Left forelimb (tissue), 1 donor: Measurements from ENCODE around the gene USP10.

Source experiments
- DNase-seq: peaks from one replicate; pipeline ENCODE4 v3.0.0-alpha.2; 2018; ENCODE audit warnings: low spot score

USP10 gene

DNA sequence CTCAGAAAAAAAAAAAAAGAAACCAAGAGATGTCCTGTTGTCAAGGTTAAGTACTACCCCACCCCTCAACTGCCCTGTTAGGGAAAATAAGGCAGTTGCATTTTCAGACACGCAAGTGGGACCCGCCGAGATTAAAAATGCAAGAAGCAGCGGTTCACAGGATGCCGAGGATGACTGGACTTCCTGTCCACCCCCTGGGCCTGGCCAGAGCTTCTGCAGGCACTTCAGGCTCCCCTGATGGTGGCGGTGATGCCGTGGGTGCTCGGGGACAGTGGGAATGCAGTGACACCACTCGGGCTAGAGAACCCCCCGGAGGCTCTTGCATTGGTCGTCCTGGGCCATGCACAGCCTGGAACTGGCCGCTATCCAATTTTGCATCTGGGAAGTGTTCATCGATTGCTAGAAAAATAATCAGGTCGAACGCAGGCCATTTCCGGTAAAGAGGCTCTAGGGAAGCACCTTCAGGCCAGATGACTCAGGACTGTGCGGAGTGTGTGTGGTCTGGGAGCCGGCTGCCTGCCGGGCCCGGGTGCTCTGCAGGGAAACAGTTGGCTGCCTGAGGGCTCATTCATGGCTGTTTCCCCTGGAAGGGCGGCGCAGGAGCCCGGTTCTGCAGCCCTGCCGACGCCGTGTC, 106.6 kb downstream of the USP10 start:
- DNase-seq = no peak

DNA sequence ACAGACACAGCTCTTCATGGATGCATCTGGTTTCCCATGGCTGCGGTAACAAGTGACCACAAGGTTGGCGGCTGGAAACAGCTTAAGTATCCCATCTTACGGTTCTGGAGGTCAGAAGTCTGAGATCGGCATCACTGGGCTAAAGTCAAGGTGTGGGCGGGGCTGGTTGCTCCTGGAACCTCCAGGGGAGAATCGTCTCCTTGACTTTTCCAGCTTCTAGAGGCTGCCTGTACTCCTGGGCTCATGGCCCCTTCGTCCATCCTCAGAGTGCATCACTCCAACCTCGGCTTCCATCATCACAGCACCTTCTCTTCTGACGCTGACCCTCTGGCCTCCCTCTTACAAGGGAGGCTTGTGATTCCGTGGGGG, 107.1 kb downstream of the USP10 start:
- no peak for DNase-seq

DNA sequence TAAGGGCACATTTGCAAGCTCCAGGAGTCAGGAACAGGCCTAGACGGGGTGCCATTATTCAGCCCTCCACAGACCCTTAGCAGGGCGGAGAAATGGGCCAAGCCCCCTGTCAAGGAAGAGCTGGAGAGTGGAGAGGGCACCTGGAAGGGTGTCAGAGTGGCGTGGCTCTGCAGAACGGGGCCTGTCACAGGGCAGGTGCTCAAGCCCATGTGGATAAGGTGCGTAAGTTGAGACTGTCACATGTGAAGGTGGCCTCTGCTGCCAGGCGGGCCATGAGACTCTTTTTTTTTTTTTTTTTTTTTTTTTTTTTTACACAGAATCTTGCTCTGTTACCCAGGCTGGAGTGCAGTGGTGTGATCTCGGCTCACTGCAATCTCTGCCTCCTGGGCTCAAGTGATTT, 108.0 kb downstream of the USP10 start:
- DNase-seq = no peak

DNA sequence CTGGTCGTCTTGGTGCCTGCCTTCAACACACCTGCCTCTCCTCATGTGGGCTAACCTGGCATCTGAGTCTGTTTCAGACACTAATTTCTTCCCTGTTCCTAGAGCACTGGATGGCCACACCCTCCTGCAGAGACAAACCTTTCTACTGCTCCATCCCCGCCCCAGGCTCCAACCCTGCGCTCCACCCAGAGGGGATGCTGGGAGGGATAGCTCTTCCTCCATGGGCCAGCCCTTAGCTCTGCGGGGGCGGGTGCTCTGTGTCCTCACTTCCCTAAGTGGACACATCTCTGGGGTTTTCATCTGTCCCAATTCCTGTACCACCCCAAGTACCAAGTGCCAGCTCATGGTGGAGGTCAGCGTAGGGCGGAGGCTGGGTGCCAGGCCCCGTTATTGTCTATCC, 109.0 kb downstream of the USP10 start:
- no peak for DNase-seq

DNA sequence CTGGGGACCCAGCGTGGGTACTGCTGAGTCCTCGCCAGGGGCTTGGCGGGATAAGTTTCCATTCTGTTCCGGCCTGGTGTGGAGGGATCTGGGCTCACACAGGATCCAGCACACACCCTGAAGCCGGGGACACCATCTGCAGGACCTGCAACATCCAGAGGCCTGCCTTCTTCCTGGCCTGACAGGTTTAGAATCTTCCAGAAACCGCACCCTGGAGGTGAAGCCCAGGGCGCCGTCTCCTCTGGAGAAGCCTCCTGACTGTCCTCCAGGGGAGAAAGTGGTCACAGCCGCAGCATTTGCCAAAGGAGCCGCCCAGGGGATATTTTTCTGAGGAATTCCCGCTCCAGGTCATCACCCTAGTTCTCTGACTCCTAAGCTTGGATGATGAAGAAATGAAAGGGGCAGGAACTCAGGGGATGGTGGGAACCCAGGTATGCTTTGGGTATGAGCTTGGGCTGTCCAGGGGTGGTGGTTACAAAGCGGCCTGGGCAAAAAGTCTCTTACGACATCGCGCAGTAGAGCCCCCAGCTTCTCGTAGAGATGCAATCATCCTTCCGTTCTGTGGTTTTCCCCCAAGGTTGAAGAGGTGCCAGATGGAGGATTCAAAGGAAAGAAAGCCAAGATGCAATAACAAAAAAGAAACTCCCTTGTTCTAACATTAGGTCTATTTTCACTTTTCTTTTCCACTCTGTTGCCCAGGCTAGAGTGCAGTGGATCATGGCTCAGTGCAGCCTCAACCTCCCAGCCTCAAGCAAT, 110.9 kb downstream of the USP10 start:
- DNase-seq = peak; percentile 54

DNA sequence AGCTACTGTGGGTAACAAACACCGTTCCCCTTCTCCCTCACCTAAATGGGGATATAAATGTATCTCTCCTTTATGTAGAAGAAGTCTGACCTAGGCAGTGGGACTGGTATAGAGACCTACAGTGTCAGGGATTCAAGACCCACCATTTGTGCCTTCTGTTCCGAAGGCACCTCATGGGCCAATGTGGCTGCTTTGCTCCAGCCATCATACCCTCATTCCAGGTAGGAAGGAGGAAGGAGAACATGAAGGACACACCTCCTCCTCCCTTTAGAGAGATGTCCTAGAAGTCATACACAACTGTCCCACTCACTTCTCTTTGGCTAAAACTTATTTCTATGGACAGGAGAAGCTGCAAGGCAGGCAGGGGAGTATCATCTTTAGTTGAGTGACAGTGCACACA, 111.7 kb downstream of the USP10 start:
- no peak for DNase-seq

DNA sequence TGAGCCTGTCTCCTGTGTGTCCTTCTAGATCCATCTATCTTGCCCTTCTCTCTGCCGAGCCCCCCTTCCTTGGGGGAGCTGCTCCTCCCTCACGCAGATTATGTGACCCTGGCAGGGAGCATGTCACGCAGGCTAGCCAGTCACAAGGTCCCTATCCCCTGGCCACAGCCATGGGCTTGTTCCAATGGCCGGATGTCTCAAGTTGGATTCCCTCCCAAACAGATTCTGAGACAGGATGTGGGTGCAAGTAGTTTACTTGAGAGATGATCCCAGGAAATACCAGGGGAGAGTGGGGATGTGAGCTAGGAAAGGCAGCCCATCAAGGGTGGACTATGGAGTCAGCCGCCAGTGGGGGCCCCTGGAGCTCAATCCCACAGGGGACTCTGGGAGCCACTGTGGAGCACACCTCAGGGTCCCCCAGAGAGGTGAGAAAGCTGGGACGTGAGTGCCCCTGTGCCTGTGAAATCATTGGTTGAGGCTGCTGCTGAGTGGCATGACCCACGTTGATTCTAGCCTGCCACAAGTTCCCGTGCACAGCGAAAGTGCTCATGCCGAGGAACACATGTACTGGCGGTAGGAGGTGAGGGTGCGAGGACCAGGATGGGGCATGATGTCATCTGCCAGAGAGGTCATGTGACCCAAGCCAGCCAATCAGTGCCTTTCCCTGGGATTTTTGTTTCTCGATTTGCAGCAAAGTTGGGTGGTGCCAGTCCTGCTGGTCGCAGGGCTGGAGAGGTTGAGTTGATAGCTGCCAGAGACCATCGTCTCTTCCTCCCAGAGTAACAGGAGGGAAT, 113.5 kb downstream of the USP10 start:
- DNase-seq = no peak

DNA sequence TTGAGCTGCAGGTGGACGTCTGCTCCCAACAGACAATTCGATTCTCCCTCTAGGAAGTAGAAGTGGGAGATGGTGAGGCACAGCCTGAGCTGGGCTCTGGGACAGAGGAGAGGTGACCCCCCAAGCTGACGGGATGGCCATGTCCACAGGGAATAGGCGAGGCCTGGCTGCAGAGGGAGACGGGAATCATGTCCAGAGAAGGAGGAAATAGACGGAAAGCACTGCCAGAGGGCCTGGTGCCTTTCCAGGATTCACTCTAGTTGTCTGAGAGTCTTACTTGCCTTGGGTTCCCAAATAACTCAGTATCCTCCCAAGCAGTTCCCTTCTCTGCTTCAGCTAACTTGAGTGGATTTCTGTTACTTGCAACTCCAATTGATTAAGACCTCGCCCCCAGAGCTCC, 115.7 kb downstream of the USP10 start:
- no peak for DNase-seq

DNA sequence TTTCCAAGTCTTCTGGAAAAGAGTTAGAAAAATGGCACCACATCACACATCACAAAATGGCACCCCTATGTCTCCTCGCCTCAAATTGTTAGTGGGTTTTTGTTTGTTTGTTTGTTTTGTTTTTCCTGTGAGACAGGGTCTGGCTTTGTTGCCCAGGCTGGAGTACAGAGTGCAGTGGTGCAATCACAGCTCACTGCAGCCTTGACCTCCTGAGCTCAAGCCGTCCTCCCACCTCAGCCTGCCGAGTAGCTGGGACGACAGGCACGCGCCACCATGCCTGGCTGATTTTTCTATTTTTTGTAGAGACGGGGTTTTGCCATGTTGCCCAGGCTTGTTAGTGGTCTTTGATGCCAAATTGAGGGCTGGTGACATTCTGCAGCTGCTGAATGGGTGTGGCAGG, 116.2 kb downstream of the USP10 start:
- DNase-seq = no peak

DNA sequence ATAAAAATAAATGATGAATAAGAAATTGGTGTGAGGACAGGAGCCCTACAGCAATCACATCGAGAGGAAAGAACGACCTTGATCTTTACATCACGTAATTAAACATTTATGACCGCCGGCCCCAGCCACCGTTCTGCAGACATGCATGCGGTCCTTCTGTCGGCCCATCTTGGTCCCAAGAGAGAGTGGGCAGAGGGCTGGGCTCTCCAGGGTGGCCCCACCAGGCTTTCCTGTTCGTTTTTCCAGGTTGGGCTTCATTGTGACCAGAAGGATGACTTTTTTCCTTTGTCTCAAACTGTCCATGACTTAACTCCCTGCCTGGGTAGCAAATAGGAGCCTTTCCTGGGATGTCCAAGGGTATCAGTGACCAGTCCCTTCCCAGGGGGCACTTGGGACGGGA, 116.7 kb downstream of the USP10 start:
- DNase-seq = no peak

DNA sequence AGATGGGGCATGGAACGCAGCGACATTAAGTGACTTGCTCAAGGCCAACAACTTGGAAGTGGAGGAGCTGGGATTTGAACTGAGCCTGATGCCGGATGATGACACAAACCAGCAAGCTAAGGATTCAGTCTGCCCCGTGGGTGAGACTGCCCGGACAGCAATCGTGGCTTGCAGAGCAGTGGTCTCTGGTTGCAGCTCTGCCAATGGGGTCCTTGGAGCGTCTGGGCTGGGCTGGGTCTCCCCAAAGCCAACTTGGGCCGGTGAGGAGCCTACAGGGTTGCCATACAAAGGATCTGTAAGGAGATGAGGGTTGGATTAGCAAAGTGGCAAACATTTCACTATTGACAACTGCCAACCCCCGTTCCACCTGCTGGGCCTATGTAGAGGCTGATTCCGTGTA, 117.4 kb downstream of the USP10 start:
- DNase-seq = no peak

DNA sequence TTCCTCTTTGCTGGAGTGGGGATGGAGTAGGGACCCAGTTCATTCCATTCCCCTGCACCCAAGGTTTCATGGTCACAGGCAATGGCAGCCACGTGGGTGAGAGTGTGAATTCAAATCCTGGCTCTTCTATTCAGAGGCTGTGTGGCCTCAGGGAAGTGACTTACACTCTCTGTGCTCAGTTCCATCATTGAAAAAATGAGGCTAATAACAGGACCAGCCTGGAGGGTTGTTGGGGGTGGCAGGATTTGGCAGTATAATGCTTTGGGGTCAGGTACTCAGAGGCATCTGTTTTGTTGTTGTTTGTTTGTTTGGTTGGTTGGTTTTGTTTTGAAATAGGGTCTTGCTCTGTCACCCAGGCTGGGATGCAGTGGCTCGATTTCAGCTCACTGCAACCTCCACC, 117.8 kb downstream of the USP10 start:
- no peak for DNase-seq

DNA sequence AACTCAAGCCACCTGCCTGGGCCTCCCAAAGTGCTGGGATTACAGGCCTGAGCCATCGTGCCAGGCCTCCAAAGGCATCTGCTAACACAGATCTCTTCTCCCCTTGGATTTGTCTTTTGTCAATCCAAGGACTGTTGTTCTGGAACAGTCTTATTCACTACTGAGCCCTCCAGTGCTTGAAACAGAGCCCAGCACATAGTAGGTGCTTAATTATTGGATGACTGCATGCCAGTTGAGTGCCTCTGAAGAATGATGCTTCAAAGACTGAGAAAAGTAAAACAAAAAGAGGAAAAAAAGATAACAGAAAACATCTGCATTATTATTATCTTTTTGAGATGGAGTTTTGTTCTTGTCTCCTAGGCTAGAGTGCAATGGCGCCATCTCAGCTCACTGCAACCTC, 118.3 kb downstream of the USP10 start:
- DNase-seq = no peak

DNA sequence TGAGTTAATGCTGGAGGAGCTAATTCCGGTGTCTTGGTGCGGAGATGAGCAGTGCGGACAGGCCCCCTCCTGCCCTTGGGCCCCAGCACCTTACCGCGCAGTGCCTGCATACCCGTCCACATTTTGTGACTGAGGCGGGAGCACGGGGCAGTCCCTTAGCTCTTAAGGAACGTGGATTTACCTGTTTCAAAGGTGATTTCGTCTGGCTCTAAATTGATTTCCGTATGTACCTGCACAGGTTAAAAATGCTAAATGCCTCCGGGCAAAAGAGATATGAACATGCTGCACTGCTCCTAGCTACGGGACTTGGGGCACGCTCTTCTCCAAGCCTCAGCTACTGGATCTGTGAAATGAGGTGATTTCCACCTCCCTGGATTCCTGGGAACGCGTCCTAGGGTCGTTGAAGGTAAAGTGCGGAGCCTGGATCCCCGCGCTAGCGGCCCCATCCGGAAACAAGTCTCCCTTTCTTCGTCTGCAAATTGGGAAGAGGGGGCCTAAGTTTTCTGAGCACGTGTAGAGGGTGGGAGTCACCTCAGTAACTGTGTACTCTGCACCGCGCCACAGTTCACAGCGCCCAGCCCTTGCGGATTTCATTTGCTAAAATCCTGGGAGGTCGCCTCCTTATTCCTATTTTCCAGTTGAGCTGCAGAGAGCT, 119.3 kb downstream of the USP10 start:
- no peak for DNase-seq

DNA sequence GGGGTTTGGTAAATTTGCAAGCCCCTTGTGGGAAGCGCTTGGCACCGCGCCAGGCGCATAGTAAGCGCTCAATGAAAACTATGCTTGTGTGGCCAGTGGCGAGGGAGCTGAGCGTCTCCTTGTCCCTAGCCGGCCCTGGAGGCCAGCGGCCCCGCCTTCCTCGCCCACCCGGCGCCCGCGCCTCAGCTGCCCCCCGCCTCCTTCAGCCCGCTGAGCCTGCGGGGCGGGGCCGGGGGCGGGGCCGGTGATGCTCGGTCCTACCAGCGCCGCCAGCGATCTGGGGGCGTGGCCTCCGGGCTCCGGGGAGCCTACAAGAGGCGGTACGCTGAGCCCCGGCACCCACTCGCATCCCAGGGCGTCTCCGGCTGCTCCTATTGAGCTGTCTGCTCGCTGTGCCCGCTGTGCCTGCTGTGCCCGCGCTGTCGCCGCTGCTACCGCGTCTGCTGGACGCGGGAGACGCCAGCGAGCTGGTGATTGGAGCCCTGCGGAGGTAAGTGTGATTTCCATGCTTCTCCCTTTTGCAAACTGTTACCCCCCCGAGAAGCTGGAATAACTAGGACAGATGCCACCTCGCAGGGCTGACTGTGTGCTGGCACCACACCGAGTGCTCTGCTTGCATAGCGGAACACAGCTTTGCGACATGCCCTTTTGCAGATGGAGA, 120.0 kb downstream of the USP10 start, which contains the start of gene CRISPLD2:
Gene CRISPLD2, plus strand, starts transcription at position 342 of the 661 bp plus-strand sequence. CDS start 18,511 bp downstream, outside the sequence.
- peak; percentile 90 for DNase-seq

DNA sequence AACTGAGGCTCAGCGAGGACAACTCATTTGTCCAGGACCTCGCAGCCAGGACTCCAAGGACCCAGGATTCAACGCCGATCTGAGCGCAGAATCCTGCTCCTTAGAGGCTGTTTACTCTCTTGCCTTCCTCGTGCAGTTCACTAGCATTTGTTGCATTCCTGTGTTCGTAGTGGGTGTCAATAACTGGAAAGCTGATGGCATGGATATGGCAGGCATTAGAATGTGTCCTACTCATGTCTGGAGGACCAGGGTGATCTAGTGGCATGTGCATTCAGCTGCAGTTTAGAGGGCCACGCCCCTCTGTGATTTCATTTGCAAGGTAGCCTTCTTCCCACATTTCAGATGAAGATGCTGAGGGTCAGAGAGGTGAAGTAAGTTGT, 120.5 kb downstream of the USP10 start:
- DNase-seq = no peak

DNA sequence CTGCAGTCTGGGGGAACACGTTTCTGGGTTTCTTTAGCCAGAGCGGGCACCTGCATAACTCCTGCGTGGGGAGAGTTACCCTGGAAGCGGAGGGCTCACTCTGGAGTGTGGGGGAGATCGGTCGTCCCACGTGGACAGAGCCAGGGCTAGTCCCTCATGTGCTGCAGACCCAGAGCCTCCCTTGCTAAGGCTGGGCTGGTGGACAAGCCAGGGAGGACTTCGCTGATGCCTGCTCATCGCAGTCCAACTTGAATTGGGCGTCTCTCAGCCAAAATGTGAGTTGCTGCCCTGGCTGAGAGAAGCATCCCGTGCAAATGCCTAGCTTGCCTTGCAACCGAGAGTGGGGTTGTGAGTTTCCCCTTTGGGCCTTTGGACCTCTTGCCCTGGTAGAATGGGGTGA, 121.0 kb downstream of the USP10 start:
- DNase-seq = no peak

DNA sequence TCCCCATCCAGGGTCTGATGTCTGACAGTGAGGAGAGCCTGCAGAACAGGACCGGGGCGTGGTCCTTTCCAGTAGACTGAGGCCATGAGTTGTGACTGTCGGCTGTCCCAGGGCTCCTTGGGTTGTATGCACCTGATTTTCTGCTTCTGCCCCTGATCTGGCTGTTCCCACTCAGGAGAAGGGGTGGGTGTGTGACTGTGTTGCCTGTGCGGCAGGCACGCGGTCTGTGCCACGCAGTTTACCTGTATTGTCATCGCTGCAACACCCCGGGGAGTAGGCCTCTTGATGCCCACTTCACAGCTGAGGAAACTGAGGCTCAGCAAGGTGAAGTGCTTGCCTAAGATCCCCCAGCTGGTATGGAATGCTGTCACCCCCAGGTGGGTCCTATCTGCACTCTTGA, 121.4 kb downstream of the USP10 start:
- no peak for DNase-seq

DNA sequence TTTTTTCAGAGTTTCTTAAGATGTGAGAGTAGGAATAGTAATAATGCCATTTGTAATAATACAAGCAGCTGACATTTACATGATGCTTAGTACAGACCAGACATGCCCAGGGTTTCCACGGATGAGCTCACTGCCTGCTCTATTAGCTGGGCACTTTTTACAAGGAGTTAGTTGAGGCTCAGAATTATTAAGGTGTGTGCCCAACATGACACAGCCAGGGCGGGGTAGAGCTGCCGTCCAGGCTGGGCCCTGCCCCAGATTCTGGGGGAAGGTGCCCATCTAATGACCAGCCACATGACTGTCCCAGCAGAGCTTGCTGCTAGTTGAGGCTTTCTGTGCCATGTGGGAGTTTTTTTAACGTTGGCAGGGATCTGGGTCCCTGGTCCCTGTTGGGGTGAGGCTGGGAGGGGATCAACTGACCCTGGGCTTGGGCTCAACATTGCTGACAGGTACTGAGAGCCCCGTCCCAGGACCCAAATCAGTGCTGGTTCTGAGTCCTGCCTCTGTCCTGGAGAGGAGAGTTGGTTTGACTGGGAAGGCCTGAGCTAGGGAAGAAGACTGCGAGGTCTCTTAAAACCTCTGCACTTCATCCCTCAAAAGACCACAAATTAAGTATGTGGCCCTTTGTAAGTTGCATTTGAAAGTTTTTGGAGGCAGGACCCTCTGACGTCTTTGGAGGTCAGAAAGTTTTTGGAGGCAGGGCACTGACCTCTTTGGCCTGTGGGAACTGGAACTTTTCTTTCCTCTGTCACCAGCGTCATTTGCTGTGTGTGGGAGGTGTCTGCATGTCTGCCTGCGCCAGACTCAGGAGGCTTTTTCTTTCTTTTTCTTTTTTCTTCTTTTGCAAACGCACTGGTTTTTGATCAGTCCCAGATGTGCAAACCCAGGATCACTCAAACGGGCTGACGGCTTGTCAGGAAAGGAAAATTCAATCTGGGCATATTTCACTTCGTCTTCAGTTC, 122.2 kb downstream of the USP10 start:
- no peak for DNase-seq

DNA sequence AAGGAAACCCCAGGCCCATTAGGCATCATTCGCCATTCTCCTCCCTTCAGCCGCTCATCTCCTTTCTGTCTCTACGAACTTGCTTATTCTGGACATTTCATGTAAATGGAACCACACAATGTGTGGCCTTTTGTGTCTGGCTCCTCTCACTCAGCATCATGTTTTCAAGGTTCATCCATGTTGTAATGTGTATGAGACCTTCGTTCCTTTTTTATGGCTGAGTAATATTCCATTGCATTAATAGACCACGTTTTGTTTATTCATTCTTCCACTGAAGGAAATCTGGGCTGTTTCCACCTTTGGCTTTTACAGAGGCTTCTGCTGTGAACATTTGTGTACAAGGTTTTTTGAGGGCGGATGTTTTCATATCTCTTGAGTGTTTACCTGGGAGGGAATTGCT, 123.2 kb downstream of the USP10 start:
- no peak for DNase-seq

DNA sequence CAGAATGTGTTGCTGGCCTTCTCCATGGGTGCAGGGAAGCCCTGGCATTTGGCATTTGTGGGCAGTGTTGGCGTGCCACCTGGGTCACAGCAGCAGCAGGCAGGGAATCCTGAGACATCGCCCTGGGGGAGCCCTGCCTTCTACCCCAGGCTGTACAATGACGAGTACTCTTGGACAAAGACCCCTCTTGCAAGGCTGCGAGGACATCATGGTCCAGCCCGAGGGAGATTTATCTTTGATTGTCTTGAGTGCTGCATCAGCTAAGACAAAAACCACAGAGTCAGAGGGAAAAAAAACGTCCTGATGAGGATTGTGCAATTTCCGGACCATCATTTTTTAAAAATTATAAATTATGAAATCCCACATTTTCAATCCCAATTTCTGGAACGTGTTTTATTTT, 123.7 kb downstream of the USP10 start:
- DNase-seq = no peak
